Fibroblast of the aortic adventitia (primary cell): ENCODE results near the gene RELN. TPM values are rescaled to one million over a fixed set of nuclear protein-coding genes. Genes with fewer than 3 reads are reported as not detected.
"Not testable (repeated sequence)": the region's sequence is repeated elsewhere in the genome, so short reads cannot be mapped to it uniquely, and the experiment has no call there.

ENCODE experiments used
- DNase-seq: peaks from one replicate; pipeline ENCODE4 v3.0.0-alpha.2; 2010; ENCODE audit warnings: low read depth
- H3K4me3 ChIP-seq: 2 replicates; pipeline ENCODE4 v1.5.1; 2011; ENCODE audit warnings: low read depth, mild to moderate bottlenecking, control low read depth, low read length, moderate library complexity
- total RNA-seq: library from RNA; depleted of rRNA; stranded (reverse); fragments of >200 nt; gene quantifications from 2 replicates; pipeline ENCODE4 v1.2.3, GENCODE V29; 2012; ENCODE audit warnings: low replicate concordance
- TF ChIP-seq, protein P1 (sequence below): IDR thresholded peaks from 2 replicates; pipeline ENCODE4 v1.5.1; 2011; ENCODE audit warnings: mild to moderate bottlenecking, low read length, control low read depth, inconsistent platforms; ENCODE audit not compliant: insufficient read depth

RELN gene
- total RNA-seq, 1 donor = 88.7 TPM

DNA sequence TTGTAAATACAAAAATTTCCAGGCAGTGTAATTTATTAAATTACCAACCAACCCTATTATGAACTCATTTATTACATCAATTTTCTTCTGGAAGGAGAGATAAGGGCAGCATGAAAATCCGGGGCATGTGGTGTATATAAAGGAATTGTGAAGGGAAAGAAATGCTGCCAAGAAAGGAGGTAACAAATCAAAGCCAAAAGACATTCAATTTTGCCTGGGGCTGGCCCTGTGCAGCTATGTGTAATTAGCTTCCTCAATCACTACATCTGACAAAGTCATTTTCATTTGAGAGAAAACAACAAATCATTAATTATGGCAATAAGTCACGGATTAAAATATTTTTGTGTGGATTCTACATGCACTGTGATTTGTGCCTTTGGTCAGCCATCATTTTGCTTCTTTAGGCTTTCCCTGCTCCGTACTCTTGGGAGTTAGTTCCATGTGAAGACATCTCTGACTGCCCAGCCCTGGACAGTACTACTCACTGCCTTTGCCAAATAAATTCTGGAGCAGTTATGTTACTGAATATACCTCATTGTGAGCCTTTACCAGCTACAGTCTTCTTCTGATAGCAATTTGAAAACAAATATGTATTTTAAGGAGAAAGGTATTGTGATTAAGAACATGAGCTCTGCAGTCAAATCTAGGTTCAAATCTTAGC, 191.7 kb downstream of the RELN start:
- no peak for DNase-seq
- H3K4me3 ChIP-seq = no peak overlapping the region
- TF ChIP-seq, protein P1, sequence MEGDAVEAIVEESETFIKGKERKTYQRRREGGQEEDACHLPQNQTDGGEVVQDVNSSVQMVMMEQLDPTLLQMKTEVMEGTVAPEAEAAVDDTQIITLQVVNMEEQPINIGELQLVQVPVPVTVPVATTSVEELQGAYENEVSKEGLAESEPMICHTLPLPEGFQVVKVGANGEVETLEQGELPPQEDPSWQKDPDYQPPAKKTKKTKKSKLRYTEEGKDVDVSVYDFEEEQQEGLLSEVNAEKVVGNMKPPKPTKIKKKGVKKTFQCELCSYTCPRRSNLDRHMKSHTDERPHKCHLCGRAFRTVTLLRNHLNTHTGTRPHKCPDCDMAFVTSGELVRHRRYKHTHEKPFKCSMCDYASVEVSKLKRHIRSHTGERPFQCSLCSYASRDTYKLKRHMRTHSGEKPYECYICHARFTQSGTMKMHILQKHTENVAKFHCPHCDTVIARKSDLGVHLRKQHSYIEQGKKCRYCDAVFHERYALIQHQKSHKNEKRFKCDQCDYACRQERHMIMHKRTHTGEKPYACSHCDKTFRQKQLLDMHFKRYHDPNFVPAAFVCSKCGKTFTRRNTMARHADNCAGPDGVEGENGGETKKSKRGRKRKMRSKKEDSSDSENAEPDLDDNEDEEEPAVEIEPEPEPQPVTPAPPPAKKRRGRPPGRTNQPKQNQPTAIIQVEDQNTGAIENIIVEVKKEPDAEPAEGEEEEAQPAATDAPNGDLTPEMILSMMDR = no peak

DNA sequence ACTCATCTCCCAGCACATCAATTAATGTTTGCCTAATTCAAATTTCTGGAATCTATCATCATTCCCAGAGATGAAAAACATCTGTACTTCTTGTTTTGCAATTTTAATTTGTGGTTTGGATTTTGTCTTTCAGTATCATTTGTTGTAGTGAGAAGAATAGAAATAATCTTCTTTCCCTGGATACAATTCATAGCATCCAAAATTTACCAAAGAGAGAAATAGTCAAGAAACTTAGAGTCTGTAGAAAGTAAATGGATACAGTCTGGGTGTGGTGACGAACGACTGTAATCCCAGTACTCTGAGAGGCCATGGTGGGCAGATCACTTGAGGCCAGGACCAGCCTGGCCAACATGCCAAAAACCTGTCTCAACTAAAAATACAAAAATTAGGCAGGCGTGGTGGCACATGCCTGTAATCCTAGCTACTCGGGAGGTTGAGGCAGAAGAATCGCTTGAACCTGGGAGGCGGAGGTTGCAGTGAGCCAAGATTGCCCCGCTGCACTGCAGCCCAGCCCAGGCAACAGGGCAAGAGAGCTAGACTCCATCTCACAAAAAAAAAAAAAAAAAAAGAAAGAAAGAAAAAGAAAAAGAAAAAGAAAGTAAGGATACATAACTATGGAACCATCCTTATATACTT, 193.0 kb downstream of the RELN start:
- no peak for DNase-seq
- TF ChIP-seq, protein P1 = no peak

GRCh38 chr7:103795787-103796186, 193.7 kb downstream of the RELN start:
- DNase-seq = no peak
- no peak overlapping the region for H3K4me3 ChIP-seq
- TF ChIP-seq, protein P1 = no peak

More for the DNA sequence above, 193.0 kb downstream of the RELN start:
- no peak overlapping the region for H3K4me3 ChIP-seq

GRCh38 chr7:103795107-103795506, 194.4 kb downstream of the RELN start:
- TF ChIP-seq, protein P1 = no peak
- H3K4me3 ChIP-seq = no peak overlapping the region
- no peak for DNase-seq

GRCh38 chr7:103794424-103794823, 195.0 kb downstream of the RELN start:
- DNase-seq = no peak
- TF ChIP-seq, protein P1 = no peak
- no peak overlapping the region for H3K4me3 ChIP-seq

DNA sequence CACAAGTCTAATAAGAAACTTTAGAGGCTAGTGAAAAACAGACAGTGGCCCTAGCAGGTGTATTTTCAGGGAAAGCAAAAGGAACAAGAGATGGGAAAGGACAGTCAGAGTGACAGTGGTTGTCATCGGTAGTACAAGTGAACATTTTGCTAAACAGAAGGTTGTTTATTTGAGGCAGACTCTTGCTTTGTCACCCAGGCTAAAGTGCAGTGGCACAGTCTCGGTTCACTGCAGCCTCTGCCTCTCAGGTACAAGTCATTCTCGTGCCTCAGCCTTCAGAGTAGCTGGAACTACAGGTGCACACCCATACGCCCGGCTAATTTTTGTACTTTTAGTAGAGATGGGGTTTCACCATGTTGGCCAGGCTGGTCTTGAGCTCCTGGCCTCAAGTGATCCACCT, 195.8 kb downstream of the RELN start:
- DNase-seq = no peak
- no peak overlapping the region for H3K4me3 ChIP-seq
- TF ChIP-seq, protein P1 = no peak

DNA sequence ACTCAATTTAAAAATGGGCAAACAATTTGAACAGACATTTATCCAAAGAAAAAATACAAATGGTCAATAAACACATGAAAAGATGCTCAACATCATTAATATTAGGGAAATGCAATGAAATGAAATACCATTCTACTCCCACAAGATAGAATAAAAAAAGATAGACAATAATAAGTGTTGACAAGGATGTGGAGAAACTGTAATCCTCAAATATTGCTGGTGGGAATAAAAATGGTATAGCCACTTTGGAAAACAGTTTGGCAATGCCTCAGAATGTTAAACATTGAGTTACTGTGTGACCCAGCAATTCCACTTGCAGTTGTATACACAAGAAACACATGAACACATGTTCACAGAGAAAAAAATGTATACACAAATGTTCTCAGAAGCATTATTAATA, 197.6 kb downstream of the RELN start:
- H3K4me3 ChIP-seq = no peak overlapping the region
- TF ChIP-seq, protein P1 = no peak
- DNase-seq = no peak

- DNase-seq, H3K4me3 ChIP-seq: not testable (repeated sequence)
These were observed 202.4 kb downstream of the RELN start for GRCh38 chr7:103787041-103787440.
